ENCODE measurements around the gene TADA2B. TPM values are rescaled to one million over a fixed set of nuclear protein-coding genes. Genes with fewer than 3 reads are reported as not detected.

TADA2B gene
- total and polyA plus RNA-seq, 11 donors = 15.3 to 40.2 (median 30.8) TPM

DNA sequence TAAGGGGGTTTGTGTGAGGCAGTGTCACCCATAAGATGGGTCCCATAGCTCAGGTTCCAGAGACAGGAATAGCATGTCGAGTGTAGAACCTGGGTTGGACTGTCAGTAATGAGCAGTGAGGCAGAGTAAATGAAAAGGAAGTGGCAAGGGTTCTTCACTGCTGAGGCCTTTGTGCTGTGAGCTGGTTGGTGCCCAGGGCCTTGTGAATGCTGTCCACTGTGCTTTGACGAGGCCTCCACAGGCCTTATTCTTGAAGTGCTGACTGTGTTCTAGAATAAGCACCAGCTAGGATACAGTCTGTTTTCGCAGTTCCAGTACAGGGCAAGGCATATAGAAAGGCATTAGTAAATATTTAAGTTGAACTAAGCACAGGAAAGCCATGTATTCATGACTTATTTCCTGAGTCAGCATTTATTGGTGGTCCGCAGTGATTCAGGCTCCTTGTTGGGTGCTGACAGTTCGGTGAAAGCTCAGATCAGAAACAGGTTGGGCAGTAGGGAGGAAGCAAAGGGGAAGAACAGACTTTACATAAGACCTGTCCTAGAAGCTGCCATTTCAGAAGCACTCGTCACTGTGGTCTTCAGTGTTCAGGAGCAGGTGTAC is 25.6 kb upstream of the TADA2B start:
- WGBS, 4 donors = 93 to 96% (median 94%) methylated on average over 6 of the region's 6 CpGs
- TF ChIP-seq, protein P1, sequence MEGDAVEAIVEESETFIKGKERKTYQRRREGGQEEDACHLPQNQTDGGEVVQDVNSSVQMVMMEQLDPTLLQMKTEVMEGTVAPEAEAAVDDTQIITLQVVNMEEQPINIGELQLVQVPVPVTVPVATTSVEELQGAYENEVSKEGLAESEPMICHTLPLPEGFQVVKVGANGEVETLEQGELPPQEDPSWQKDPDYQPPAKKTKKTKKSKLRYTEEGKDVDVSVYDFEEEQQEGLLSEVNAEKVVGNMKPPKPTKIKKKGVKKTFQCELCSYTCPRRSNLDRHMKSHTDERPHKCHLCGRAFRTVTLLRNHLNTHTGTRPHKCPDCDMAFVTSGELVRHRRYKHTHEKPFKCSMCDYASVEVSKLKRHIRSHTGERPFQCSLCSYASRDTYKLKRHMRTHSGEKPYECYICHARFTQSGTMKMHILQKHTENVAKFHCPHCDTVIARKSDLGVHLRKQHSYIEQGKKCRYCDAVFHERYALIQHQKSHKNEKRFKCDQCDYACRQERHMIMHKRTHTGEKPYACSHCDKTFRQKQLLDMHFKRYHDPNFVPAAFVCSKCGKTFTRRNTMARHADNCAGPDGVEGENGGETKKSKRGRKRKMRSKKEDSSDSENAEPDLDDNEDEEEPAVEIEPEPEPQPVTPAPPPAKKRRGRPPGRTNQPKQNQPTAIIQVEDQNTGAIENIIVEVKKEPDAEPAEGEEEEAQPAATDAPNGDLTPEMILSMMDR (IDR thresholded peaks at IDR 0.05) = no peak
- TF ChIP-seq POLR2A (IDR thresholded peaks at IDR 0.05) = no peak
- Histone ChIP-seq H3K9me3 (no peaks in the 10 kb centered on the region), H3K27me3 (no peaks in the 10 kb centered on the region), H3K4me1 (peaks cover 0 to 6% (median 0%) of the 10 kb centered on the region in 12 donors), H3K36me3 (peaks cover 0 to 94% (median 76%) of the 10 kb centered on the region in 9 donors), H3K4me3 (no peak overlapping the region), H3K27ac (no peak overlapping the region)
- DNase-seq = no peak
- no peak for ATAC-seq
- intact Hi-C loops (cut with DNase I) = no loop called here

DNA sequence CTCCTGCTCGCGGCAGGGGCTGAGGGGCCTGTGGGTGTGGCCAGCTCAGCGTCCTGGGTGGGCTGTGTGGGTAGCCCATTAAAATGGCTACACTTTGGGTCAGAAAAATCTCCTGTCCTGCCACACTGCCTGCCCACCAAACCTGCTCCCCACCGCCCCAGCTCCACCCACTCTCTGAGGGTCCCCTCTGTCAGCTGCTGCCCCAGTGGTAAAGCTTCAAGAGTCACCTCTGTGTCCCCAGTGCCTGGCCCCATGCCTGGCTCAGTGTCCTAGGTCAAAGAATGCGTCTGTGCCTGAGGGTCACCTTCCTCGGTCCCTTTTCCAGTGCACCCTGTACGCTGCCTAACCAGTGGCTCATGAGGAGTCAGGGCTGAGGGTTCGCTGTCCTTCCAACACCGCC is 24.9 kb upstream of the TADA2B start:
- TF ChIP-seq POLR2A (IDR thresholded peaks at IDR 0.05) = no peak
- TF ChIP-seq, protein P1 (IDR thresholded peaks at IDR 0.05) = no peak
- ATAC-seq (peak in 2 of 4 donors; percentile 21 to 37), DNase-seq (no peak)
- Histone ChIP-seq H3K4me1 (peaks cover 0 to 6% (median 0%) of the 10 kb centered on the region in 12 donors), H3K36me3 (peaks cover 0 to 95% (median 78%) of the 10 kb centered on the region in 9 donors), H3K27ac (no peak overlapping the region), H3K9me3 (no peaks in the 10 kb centered on the region), H3K4me3 (no peak overlapping the region), H3K27me3 (no peaks in the 10 kb centered on the region)
- intact Hi-C loops (cut with DNase I) = no loop called here
- 81 to 88% (median 84%) methylated on average over 9 of the region's 9 CpGs for WGBS, 4 donors

DNA sequence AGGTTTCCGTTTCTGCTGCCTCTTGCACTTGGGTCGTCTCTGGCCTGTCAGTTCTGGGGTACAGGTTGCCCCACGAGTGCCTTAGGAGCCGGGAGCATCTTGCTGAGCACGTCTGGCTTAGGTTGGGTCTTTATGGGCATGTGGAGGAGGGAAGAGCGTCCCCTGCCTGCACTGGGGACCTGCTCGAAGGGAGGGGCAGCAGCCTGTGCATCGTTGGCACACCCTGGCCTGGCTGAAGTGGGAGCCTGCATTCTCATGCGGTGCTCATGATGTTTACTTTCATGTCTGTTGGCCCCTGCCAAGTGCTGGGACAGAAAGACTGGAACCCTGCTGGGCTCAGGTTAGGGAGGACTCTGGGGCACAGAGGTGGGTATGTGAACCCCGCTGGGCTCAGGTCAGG is 23.8 kb upstream of the TADA2B start:
- 86 to 89% (median 87%) methylated on average over 9 to 10 of the region's 10 CpGs for WGBS, 4 donors
- Histone ChIP-seq H3K4me3 (no peak overlapping the region), H3K9me3 (no peaks in the 10 kb centered on the region), H3K36me3 (peaks cover 0 to 95% (median 78%) of the 10 kb centered on the region in 9 donors), H3K27me3 (no peaks in the 10 kb centered on the region), H3K4me1 (peaks cover 0 to 6% (median 0%) of the 10 kb centered on the region in 12 donors), H3K27ac (no peak overlapping the region)
- intact Hi-C loops (cut with DNase I) = no loop called here
- ATAC-seq (no peak), DNase-seq (no peak)
- TF ChIP-seq, protein P1 (IDR thresholded peaks at IDR 0.05) = no peak
- TF ChIP-seq POLR2A (IDR thresholded peaks at IDR 0.05) = no peak

DNA sequence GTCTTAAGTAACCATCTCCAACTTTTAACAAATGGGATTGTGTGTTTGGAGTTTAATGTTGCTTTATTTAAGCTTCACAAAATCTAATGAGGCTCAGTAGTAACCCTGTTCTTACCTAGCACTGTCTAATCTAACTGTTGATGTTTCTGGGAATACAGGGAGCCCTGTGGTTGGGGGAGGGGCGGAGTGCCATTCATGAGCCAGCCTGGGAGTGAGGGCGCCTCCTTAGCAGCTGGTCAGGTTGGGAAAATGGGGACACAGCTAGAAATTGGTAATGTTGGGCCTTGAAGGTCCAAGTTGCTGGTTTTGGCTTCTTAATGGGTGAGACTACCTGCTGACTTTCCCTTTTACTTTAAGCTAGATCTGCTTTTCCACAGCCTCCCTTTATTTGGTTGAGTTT is 22.9 kb upstream of the TADA2B start:
- H3K4me3 ChIP-seq = no peak overlapping the region
- H3K27me3 ChIP-seq = no peaks in the 10 kb centered on the region
- no peak overlapping the region for H3K27ac ChIP-seq
- TF ChIP-seq POLR2A (IDR thresholded peaks at IDR 0.05) = no peak
- TF ChIP-seq, protein P1 (IDR thresholded peaks at IDR 0.05) = no peak
- ATAC-seq = no peak
- DNase-seq = no peak
- WGBS, 4 donors = 95 to 99% (median 98%) methylated on average over 2 of the region's 2 CpGs
- no peaks in the 10 kb centered on the region for H3K9me3 ChIP-seq
- H3K4me1 ChIP-seq = peaks cover 0 to 6% (median 0%) of the 10 kb centered on the region in 12 donors
- H3K36me3 ChIP-seq = peaks cover 0 to 95% (median 76%) of the 10 kb centered on the region in 9 donors
- intact Hi-C loops (cut with DNase I) = no loop called here
